Panc1 (cell line): ENCODE measurements around the gene MS4A6E. TPM values are rescaled to one million over a fixed set of nuclear protein-coding genes. Genes with fewer than 3 reads are reported as not detected.
"Not testable (repeated sequence)": the region's sequence is repeated elsewhere in the genome, so short reads cannot be mapped to it uniquely, and the experiment has no call there.

ENCODE experiments used
- ATAC-seq: fragments of 200-7000 bp; cut with Tn5 transposase; 2 replicates; pipeline ENCODE4 v1.9.1; 2020; ENCODE audit warnings: mild to moderate bottlenecking, moderate library complexity
- BruUV-seq: library from RNA; stranded (reverse); fragments of 400-500 nt; replicated peaks from 2 replicates; lab custom pipeline; 2021; lab: Mats Ljungman, UMichigan
- CTCF ChIA-PET: fragments of 300-600 bp; sonication (Branson Sonifier 250); formaldehyde crosslinking; loops from one replicate; lab custom pipeline; 2022; ENCODE audit warnings: antibody characterized with exemption; lab: Charles Lee
- POLR2A ChIA-PET: fragments of 300-600 bp; sonication (Branson Sonifier 250); formaldehyde crosslinking; loops from one replicate; lab custom pipeline; 2022; ENCODE audit warnings: antibody characterized with exemption; lab: Charles Lee
- DNase-seq: peaks from one replicate; pipeline ENCODE4 v3.0.0-alpha.2; 2010; ENCODE audit warnings: low read depth, low spot score
- H3K27ac ChIP-seq: 2 replicates; pipeline ENCODE4 v1.5.1; 2011; ENCODE audit warnings: mild to moderate bottlenecking, low read length, inconsistent platforms
- H3K27me3 ChIP-seq: fragments of 200-500 bp; sonication (Bioruptor generic); 2 replicates; pipeline ENCODE4 v1.6.0; 2014; ENCODE audit warnings: low read length, inconsistent platforms; ENCODE audit not compliant: control insufficient read depth, insufficient read depth
- H3K36me3 ChIP-seq: fragments of 200-500 bp; sonication (Bioruptor generic); 2 replicates; pipeline ENCODE4 v1.5.1; 2014; ENCODE audit warnings: inconsistent platforms, mild to moderate bottlenecking, low read length, moderate library complexity; ENCODE audit not compliant: control insufficient read depth, insufficient read depth
- H3K4me1 ChIP-seq: 2 replicates; pipeline ENCODE4 v1.5.1; 2011; ENCODE audit warnings: inconsistent platforms, mild to moderate bottlenecking, low read length, moderate library complexity; ENCODE audit not compliant: control insufficient read depth, insufficient read depth
- H3K4me3 ChIP-seq, 2 experiments: 2 replicates each; pipeline ENCODE4 v1.5.1; 2011 to 2012; ENCODE audit warnings: low read depth in 2 of 2, low read length in 2 of 2, mild to moderate bottlenecking in 2 of 2, inconsistent platforms in 1 of 2, moderate library complexity in 1 of 2
- H3K9me3 ChIP-seq: fragments of 200-500 bp; sonication (Bioruptor generic); 2 replicates; pipeline ENCODE4 v1.5.1; 2014; ENCODE audit warnings: low read depth, mild to moderate bottlenecking, inconsistent platforms, low read length, moderate library complexity; ENCODE audit not compliant: control insufficient read depth, insufficient read depth
- POLR2AphosphoS5 ChIP-seq: IDR thresholded peaks from 2 replicates; pipeline ENCODE4 v1.6.1; 2012; ENCODE audit warnings: mild to moderate bottlenecking, low read depth, low read length, moderate library complexity
- REST ChIP-seq, 2 experiments: IDR thresholded peaks; 2 replicates each; pipeline ENCODE4 v1.6.1; 2011 to 2012; ENCODE audit warnings: low read depth in 2 of 2, control low read depth in 1 of 2, low read length in 1 of 2, mild to moderate bottlenecking in 1 of 2, moderate library complexity in 1 of 2; ENCODE audit not compliant: insufficient read depth in 1 of 2
- SIN3A ChIP-seq: IDR thresholded peaks from 2 replicates; pipeline ENCODE4 v1.6.1; 2012; ENCODE audit warnings: low read depth, mild to moderate bottlenecking, low read length, moderate library complexity, borderline replicate concordance; ENCODE audit not compliant: insufficient read depth
- TCF7L2 ChIP-seq: IDR thresholded peaks from 2 replicates; pipeline ENCODE4 v1.6.1; 2011; ENCODE audit warnings: mild to moderate bottlenecking, low read depth, low read length, inconsistent platforms
- in situ Hi-C: cut with HindIII; loops from 2 replicates; pipeline ENCODE4 v1.10.0; 2016; ENCODE audit warnings: low sequenced_read_pairs, low pct_unique_long_range_greater_than_20kb
- intact Hi-C: fragments of 100-400 bp; cut with micrococcal nuclease; formaldehyde crosslinking; loops from one replicate; pipeline ENCODE4 v1.10.0; 2022; ENCODE audit not compliant: unreplicated experiment
- total RNA-seq: library from RNA; stranded (reverse); gene quantifications from one replicate; pipeline ENCODE4 v1.2.1, GENCODE V29; 2021; ENCODE audit not compliant: unreplicated experiment
- TF ChIP-seq, protein P1 (sequence below): fragments of 450-650 bp; IDR thresholded peaks from 2 replicates; pipeline ENCODE4 v1.5.1; 2017; ENCODE audit warnings: mild to moderate bottlenecking

The MS4A6E gene
- total RNA-seq, 1 experiment from 2014 or later = not detected

DNA sequence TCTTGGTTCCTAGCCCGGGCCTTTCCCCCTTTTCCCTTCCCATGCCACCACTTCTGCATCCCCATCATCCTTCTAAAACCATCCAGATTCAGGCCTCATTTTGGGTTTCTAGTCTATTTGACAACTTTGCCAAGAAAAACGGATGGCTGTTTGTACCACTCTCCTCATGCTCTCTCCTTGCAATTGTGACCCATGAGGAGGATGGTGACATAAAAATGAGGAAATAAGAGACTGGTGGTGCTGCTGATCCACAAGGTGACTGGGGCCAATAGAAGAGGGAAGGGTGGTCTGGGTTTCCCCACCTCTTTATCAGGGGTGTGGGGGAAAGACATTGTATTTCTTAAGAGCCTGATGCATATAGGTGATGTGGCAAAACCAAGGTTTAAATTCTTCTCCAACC lies 45.6 kb upstream of the MS4A6E start:
- intact Hi-C loops (no loop called here), in situ Hi-C loops (no loop called here)
- ChIA-PET POLR2A (no interaction called here), CTCF (no interaction called here)
- no peak for DNase-seq
- no peak for ATAC-seq
- H3K4me3 ChIP-seq = no peak overlapping the region
- TF ChIP-seq REST (IDR thresholded peaks at IDR 0.05; ENCODE audit: insufficient read depth in 1 of 2, low read depth in 2 of 2, low read length in 1 of 2) = no peak
- TF ChIP-seq, protein P1, sequence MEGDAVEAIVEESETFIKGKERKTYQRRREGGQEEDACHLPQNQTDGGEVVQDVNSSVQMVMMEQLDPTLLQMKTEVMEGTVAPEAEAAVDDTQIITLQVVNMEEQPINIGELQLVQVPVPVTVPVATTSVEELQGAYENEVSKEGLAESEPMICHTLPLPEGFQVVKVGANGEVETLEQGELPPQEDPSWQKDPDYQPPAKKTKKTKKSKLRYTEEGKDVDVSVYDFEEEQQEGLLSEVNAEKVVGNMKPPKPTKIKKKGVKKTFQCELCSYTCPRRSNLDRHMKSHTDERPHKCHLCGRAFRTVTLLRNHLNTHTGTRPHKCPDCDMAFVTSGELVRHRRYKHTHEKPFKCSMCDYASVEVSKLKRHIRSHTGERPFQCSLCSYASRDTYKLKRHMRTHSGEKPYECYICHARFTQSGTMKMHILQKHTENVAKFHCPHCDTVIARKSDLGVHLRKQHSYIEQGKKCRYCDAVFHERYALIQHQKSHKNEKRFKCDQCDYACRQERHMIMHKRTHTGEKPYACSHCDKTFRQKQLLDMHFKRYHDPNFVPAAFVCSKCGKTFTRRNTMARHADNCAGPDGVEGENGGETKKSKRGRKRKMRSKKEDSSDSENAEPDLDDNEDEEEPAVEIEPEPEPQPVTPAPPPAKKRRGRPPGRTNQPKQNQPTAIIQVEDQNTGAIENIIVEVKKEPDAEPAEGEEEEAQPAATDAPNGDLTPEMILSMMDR = no peak
- no peak for TF ChIP-seq POLR2AphosphoS5
- TF ChIP-seq TCF7L2 = no peak
- no peak for TF ChIP-seq SIN3A
- no peaks in the 10 kb centered on the region for H3K36me3 ChIP-seq
- no peak overlapping the region for H3K27ac ChIP-seq
- H3K9me3 ChIP-seq = no peaks in the 10 kb centered on the region
- no peaks in the 10 kb centered on the region for H3K4me1 ChIP-seq
- no TSS peak for BruUV-seq
- H3K27me3 ChIP-seq = no peaks in the 10 kb centered on the region

- Histone ChIP-seq H3K9me3 (no peaks in the 10 kb centered on the region), H3K36me3 (no peaks in the 10 kb centered on the region), H3K27ac (no peak overlapping the region), H3K4me1 (no peaks in the 10 kb centered on the region), H3K4me3 (no peak overlapping the region), H3K27me3 (no peaks in the 10 kb centered on the region)
- CTCF ChIA-PET = no interaction called here
- in situ Hi-C loops (no loop called here), intact Hi-C loops (no loop called here)
- BruUV-seq = no TSS peak
- POLR2A ChIA-PET = no interaction called here
- DNase-seq = no peak
- TF ChIP-seq SIN3A (no peak), TCF7L2 (no peak), POLR2AphosphoS5 (no peak), REST (IDR thresholded peaks at IDR 0.05; ENCODE audit: insufficient read depth in 1 of 2, low read depth in 2 of 2, low read length in 1 of 2) (no peak)
- TF ChIP-seq, protein P1 = no peak
- no peak for ATAC-seq
These were observed 44.8 kb upstream of the MS4A6E start for GRCh38 chr11:60282286-60282685.

DNA sequence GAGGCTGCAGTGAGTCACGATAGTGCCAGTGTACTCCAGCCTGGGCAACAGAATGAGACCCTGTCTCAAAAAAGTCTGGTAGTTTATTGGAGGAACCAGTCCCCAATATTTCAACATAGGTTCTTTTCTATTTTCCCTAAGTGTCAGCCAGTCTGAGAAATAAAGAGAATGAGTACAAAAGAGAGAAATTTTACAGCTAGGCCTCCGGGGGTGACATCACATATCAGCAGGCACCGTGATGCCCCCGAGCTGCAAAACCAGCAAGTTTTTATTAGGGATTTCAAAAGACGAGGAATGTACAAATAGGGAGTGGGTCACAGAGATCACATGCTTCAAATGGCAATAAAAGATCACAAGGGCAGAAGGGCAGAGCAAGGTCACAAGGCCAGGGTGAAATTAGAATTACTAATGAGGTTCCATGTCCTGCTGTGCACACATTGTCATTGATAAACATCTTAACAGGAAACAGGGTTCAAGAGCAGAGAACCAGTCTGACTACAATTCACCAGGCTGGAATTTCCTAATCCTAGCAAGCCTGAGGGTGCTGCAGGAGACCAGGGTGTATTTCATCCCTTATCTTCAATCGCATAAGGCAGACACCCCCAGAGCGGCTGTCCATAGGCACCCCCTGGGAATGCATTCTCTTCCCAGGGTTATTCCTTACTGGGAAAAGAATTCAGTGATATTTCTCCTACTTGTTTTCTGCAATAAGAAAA lies 41.5 kb upstream of the MS4A6E start:
- H3K9me3 ChIP-seq, POLR2A ChIA-PET, intact Hi-C loops, H3K27ac ChIP-seq, H3K4me1 ChIP-seq, H3K36me3 ChIP-seq, CTCF ChIA-PET, BruUV-seq, ATAC-seq, H3K4me3 ChIP-seq, in situ Hi-C loops, DNase-seq, H3K27me3 ChIP-seq: not testable (repeated sequence)
